ENCODE results near the gene POP4.
A peak's percentile ranks its signal among the peaks of the same experiment; 100 is the strongest.
"Not testable (repeated sequence)": the region's sequence is repeated elsewhere in the genome, so short reads cannot be mapped to it uniquely, and the experiment has no call there.

POP4 gene

DNA sequence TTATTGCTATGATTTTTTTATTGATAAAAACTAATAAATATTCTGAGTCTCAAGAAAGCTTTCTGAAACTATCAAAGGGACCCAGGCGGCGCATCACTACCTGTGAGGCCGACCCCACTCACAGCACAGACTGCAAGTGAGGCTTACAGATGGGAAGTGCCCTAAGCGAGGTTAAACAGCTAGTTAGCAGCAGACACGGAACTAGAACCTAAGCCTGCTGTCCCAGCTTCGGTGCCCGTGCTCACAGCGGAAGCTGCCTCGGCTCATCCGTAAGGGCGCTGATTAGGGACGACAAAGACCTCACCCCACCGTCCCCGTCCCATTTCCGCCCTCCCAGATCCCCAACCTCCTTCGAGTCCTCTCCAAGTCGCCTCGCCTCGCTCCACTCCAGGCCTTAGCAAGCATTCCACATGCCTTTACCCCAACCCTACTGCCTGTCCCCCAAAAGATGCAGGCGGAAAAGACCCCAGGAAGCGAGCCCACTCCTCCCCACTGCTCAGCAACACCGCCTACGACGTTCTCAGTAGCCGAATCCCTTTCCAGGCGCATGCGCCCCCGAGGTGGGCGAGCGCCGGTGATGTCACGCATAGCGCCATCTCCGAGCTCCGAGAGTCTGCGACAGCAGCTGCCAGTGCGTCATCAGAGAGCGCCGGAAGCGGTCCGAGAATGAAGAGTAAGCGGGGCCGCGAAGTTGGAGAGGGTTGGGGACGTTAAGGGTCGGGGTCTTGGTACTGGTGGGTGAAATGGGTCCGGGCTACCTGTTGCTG is at the start of gene POP4:
Gene POP4 (plus strand): TSS at position 631 of the 767 bp plus-strand sequence. CDS start 36 bp downstream, at position 667.
- peak; percentile 98 for DNase-seq

- not testable (repeated sequence) for DNase-seq
Measured at GRCh38 chr19:29559110-29559509, 47.0 kb upstream of the POP4 start.

- DNase-seq: no peak
Measured at GRCh38 chr19:29559743-29560142, 46.3 kb upstream of the POP4 start.

GRCh38 chr19:29560313-29561075 is 45.6 kb upstream of the POP4 start:
- DNase-seq: no peak

- DNase-seq: no peak
Measured at GRCh38 chr19:29561601-29562000, 44.5 kb upstream of the POP4 start.

- no peak for DNase-seq
Measured at GRCh38 chr19:29562299-29563297, 43.5 kb upstream of the POP4 start.

DNA sequence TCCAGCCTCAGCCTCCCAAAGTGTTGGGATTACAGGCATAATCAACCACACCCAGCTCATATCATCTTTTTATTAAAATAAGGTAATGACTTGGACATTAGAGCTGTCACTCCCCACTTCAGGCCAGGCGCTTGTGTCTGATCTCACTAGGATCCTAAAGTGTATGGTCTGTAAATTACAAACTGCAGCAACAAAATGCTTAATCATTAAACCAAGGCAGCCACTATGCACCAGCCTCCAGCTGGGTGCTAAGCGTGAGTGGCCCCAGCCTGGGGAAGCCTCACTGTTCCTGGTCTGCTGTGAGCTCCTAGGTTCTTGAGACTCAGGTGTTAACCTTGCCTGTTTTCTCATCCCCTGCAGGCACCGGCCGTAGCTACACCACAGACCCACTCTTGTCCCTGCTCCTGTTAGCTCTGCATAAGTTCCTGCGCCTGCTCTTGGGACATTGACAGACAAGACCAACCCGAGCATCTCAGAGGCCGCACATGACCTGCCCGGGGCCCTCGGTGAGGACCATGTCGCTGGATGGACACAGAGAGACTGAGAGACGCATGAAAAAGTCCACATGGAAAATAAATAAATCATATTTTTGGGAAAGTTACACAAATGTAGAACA is 42.5 kb upstream of the POP4 start:
- DNase-seq: no peak

- DNase-seq: peak; percentile 11
Measured at GRCh38 chr19:29564574-29565005, 41.5 kb upstream of the POP4 start.

DNA sequence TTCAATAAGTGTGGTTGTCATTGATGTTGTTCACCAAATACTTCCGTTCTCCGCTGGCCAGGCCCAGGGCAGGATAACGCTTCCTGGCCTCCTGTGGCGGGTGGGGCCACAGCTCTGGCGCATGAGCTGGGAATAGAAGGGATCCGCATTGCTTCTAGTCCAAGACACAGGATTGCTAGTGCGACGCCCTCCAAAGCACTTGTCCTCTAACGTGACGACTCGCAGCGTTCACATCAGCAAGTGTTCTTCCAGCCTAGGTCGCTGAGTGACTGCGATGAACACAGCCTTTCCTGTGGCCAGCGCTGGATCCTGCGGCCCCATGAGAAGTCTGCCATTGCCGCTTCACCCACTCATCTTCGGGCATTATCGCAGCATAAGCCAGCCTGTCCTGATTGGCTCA is 40.9 kb upstream of the POP4 start:
- no peak for DNase-seq

DNA sequence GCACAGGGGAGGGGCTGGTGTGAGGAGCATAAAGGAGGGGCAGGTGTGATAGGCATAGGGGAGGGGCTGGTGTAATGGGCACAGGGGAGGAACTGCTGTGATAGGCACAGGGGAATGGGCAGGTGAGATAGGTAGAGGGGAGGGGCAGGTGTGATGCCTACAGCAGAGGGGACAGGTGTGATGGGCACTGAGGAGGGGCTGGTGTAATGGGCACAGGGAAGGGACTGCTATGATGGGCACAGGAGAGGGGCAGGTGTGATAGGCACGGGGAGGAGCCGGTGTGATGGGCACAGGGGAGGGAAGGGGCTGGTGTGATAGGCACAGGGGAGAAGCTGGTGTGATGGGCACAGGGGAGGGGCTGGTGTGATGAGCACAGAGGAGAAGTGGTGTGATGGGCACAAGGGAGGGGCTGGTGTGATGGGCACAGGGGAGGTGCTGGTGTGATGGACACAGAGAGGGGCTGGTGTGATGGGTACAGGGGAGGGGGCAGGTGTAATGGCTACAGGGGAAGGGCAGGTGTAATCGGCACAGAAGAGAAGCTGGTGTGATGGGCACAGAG is 39.5 kb upstream of the POP4 start:
- DNase-seq: no peak

DNA sequence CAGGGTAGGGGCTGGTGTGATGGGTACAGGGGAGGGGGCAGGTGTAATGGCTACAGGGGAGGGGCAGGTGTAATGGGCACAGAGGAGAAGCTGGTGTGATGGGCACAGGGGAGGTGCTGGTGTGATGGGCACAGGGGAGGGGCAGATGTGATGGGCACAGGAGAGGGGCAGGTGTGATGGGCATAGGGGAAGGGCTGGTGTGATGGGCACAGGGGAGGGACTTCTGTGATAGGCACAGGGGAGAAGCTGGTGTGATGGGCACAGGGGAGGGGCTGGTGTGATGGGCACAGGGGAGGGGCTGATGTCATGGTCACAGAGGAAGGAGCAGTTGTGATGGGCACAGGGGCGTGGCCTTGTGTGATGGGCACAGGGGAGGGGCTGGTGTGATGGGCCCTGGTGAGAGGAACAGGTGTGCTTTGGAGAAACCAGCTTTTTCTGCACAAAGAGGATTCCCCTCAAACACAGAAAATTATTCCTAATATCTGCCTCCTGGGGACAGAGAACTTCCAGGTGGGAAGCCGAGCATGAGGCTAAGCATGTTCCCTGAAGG is 38.6 kb upstream of the POP4 start:
- DNase-seq: no peak

DNA sequence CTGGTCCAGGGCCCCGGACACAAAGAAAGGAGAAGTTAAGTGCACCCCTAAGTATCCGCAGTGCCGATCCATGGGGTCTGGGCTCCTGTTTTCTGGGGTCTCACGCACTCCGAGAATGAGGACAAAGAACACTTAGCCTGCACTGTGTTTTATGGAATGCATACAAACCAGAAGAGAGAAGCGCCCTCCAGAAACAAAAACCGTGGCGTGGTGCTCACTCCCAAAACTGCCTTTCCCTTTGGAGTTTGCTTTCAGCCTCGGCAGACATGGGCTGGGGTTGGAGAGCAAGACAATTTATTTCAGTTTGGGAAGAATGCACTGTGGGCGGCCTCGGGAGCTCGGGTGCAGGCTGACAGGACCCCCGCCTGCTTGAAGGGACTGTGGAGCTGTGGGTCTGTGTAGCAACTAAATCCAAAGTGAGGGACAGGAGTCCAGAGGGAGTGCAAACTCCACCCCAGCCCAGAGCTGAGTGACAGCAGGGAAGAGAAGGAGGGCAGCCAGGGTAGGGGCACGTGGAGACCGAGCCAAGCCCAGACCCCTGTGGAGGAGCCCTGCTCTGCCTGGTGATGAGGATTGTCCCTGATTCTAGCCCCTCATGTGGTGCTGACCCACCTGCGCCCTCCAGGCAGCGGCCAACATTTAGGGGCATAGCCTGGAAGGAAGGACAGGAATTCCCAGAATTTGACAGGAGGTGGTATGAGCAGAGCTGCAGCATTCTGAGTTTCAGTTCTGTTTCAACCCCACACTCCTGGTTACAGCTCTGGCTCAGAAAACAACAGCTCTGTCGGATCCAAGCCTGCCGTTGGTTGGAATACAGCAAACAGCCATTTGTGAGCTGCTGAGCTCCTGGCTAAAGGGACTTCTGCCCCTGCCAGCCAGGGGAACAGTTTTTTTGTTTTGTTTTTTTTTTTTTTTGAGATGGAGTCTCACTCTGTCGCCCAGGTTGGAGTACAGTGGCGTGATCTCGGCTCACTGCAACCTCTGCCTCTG is 37.8 kb upstream of the POP4 start:
- DNase-seq: no peak

DNA sequence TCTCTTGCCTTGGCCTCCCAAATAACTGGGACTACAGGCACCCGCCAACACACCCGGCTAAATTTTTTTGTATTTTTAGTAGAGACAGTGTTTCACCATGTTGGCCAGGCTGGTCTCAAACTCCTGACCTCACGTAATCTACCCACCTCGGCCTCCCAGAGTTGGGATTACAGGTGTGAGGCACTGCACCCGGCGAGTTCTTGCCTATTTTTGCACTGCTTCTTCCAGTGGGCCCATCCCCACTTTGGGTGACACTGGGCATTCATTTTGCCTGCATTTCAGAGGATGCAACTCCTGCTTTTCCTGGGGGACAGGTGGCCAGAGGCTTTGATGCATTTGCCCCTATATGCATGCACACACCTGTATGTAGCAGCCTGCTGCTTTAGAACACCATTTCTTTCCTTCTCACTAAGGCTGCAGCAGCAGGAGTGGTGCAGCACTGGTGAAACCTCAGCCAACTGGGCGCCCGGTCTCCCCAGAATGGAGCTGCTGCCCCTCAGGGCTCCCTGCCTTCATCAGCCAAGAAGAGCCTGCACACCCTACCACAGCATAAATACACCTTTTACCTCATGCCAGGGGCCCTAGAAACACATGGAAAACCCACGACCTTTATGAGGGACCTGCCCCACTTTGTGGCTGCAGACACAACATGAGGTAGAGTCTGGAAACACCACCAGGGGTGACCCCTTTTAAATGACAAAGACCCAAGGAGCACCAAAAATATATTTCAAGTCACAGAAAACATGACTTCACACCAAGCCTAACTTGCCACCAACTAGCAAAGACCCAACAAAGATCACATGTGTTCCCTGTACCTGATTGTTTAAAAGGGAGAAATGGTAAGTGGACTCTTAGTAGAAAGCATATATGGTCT is 36.8 kb upstream of the POP4 start:
- DNase-seq: no peak

DNA sequence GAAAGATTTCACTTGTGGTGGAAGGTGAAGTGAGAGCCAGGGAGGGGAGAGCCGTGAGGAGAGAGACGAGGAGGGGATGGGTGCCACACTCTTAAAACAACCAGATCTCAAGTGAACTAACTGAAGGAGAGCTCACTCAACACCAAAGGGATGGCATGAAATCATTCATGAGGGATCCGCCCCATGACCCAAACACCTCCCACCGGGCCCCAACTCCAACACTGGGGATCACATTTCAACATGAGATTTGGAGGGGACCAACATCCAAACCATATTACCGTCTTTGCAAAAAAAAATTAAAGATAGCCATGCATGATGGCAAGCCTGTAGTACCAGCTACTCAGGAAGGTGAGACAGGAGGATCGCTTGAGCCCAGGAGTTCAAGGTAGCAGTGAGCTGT is 34.9 kb upstream of the POP4 start:
- DNase-seq: no peak

DNA sequence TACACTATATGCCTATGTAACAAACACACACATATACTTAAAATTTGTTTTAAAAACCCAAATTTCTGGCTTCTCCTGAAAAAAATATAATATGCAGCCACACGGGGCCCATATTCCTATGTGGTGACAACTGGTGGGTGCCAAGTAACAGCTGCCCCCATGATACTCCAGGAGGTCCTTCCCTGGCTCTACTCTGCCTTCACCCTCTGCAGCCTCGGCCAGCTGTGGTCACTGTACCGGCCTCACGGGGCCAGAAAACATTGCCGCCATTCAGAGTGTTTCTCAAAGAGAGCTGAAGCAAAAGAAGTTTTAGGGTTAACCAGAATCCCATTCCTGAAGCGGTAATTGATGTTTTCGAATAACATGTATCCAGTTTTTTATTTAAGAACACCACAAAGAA is 32.6 kb upstream of the POP4 start:
- no peak for DNase-seq

DNA sequence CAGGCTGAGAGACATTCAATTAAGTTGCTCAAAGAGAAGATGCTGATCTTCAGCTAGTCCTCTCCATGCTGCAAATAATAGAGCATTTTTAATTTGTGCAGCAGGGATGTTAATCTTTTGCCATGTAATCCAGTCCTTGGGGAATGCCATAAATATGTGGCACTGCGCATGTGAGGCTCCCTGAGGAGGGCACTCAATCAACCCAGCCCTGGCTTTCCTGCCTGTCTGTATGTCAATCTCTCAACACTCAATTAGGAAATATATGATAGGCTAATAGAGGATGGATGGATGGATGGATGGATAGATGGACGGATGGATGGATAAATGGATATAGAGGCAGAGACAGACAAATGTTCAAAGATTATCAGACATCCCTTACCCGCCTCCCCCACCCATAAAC is 31.6 kb upstream of the POP4 start:
- no peak for DNase-seq

- DNase-seq: no peak
Measured at GRCh38 chr19:29576046-29576606, 30.0 kb upstream of the POP4 start.

DNA sequence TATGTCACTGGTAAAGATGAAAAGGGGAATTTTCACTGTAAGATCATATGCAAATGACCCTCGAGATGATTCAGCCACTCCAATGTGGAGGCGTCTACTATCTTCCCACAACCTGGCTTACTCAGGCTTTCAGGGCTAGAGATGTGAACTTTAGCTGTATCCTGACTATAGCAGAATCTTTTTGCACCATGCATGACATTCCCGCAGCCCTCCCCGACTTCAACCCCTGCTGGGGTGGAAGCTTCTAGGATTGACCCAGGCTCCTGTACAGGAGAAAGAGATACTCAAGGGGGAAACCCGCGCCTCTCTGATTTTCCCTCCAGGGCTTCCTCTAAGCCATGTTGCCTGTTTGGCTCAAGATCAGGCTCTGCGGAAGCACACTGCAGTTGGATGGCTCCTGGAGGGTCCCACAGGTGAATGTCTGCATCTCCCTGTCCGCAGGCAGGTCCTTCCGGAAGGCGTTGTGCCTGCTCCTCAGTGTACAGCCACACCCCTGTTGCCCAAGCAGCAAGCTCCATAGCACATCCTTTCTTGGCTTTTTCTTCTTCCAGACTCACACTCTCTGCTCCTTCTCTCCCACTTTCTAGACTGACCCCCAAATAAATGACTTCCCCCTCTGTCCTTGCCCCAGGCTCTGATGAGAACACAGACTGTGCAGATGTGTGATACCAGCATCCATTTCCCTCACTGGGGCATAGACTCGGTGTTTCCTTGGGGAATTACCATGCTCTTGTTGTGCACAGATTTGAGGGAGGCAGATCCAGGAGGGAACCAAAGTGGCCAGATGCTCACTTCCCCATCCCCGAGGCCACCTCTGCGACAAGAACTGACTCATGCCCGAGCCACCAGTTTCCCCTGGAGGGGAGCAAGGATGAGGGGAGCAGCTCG is 29.1 kb upstream of the POP4 start:
- DNase-seq: peak; percentile 53
